T-helper 17 cell (primary cell): ENCODE measurements around the gene RFXANK. TPM values are rescaled to one million over a fixed set of nuclear protein-coding genes. Genes with fewer than 3 reads are reported as not detected.
"Not testable (repeated sequence)": the region's sequence is repeated elsewhere in the genome, so short reads cannot be mapped to it uniquely, and the experiment has no call there.

ENCODE experiments used
- ATAC-seq: fragments of 150-1000 bp; cut with Tn5 transposase; 2 replicates; pipeline ENCODE4 v1.10.0; 2021; ENCODE audit warnings: mild to moderate bottlenecking, moderate library complexity
- DNase-seq, 3 donors: peaks; one replicate each; pipeline versions ENCODE4 v3.0.0 to v3.0.0-alpha.2; 2020 to 2021
- H3K9me3 ChIP-seq: one replicate; pipeline ENCODE4 v1.7.0; 2013; ENCODE audit warnings: low read length, mild to moderate bottlenecking; ENCODE audit not compliant: control insufficient read depth, poor library complexity, severe bottlenecking
- H3K27ac Mint-ChIP-seq: one replicate; pipeline ENCODE4 v1.8.0; 2022; ENCODE audit warnings: mild to moderate bottlenecking, moderate library complexity, mixed read lengths
- H3K27me3 Mint-ChIP-seq: one replicate; pipeline ENCODE4 v1.8.0; 2022; ENCODE audit warnings: mixed read lengths
- H3K36me3 Mint-ChIP-seq: one replicate; pipeline ENCODE4 v1.8.0; 2022; ENCODE audit warnings: low read depth, mixed read lengths
- H3K4me1 Mint-ChIP-seq: one replicate; pipeline ENCODE4 v1.8.0; 2022; ENCODE audit warnings: mild to moderate bottlenecking, mixed read lengths
- H3K4me3 Mint-ChIP-seq: one replicate; pipeline ENCODE4 v1.8.0; 2022; ENCODE audit warnings: mild to moderate bottlenecking, moderate library complexity, mixed read lengths
- total RNA-seq, 4 donors: library from RNA in 2 of 4; stranded (reverse) in 2 of 4; gene quantifications; one replicate each; pipeline ENCODE4 v1.2.3 and lab custom pipeline; 2022 to 2026

Gene RFXANK
- total RNA-seq, 2 donors from 2014 or later = 61.9 to 69.2 TPM

DNA sequence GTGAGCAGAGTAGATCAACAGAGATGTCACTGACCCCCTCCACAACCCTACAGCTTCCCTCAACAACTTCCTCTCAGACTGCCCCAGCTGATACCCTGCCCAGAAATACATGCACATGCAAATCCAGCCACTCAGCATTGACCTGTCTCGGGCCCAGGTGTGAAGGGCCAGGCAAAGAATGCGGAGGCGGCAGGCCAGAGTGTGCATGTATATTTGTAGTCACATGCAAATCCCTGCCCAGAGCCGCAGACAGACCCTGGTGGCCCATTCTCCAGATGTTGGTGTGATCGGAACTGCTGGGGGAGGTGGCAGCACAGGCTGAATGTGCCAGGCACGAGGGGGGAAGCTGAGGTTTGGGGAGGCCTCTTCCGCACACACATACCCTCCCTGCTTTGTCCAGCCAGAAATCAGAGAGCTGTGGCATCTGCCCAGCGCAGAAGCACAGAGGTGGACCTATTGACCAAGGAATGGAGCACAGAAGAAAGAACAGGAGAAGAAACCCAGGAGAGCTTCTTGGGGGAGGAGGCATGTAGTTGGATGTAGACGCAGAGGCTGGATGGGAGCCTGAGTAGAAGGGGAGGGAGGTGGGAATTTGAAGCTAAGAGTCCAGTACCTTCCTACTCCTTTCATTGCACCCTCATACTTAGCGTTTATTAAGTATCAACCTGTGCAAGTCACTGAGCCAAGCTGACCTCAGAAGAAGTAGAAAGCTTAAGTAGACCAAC is 36.4 kb upstream of the RFXANK start:
- ATAC-seq = no peak
- Mint-ChIP-seq H3K27ac (no peak overlapping the region), H3K4me1 (no peaks in the 10 kb centered on the region), H3K27me3 (no peaks in the 10 kb centered on the region), H3K36me3 (no peaks in the 10 kb centered on the region), H3K4me3 (no peak overlapping the region)
- H3K9me3 ChIP-seq = no peaks in the 10 kb centered on the region
- no peak for DNase-seq

- Mint-ChIP-seq H3K4me1 (peaks cover 3% of the 10 kb centered on the region), H3K27me3 (no peaks in the 10 kb centered on the region), H3K27ac (no peak overlapping the region), H3K4me3 (no peak overlapping the region), H3K36me3 (no peaks in the 10 kb centered on the region)
- ATAC-seq (no peak), DNase-seq (no peak)
- no peaks in the 10 kb centered on the region for H3K9me3 ChIP-seq
Measured at GRCh38 chr19:19157808-19158207, 34.2 kb upstream of the RFXANK start.

- Mint-ChIP-seq H3K27ac (peak overlapping the region; percentile 45), H3K27me3 (no peaks in the 10 kb centered on the region), H3K4me3 (no peak overlapping the region), H3K36me3 (no peaks in the 10 kb centered on the region), H3K4me1 (peaks cover 3% of the 10 kb centered on the region)
- no peak for DNase-seq
- ATAC-seq = no peak
- H3K9me3 ChIP-seq = no peaks in the 10 kb centered on the region
Measured at GRCh38 chr19:19159534-19159933, 32.5 kb upstream of the RFXANK start.

DNA sequence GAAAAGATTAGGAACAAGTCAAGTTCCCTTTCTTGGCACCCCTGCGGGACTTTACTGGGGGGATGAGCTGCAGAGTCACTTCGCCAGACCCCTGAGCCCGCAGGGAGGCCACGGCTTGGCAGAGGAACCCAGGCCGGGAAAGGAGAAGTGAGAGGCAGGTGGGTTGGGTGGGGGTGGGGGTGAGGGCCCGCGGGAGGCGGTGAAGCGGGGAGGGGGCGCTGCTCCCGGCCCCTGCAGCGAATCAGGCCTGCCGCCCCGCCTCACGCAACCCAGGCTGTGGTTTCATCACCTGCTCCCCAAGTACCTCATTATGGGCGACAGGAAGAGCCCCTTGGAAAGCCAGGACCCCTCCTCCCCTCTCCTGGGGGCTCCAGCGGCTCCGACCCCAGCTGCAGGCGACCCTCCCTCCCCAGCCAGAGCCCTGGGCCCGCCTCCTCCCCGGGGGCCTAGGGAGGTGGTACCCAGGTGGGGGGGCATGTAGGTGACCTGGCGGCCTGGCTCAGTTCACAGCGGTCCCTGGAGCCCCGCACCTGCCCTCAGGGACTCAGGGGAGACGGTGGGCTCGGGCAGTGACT is 31.5 kb upstream of the RFXANK start:
- no peak overlapping the region for H3K4me3 Mint-ChIP-seq
- no peak overlapping the region for H3K27ac Mint-ChIP-seq
- peak; percentile 27 for ATAC-seq
- no peak for DNase-seq
- peaks cover 3% of the 10 kb centered on the region for H3K4me1 Mint-ChIP-seq
- H3K9me3 ChIP-seq = no peaks in the 10 kb centered on the region
- H3K36me3 Mint-ChIP-seq = no peaks in the 10 kb centered on the region
- H3K27me3 Mint-ChIP-seq = no peaks in the 10 kb centered on the region

DNA sequence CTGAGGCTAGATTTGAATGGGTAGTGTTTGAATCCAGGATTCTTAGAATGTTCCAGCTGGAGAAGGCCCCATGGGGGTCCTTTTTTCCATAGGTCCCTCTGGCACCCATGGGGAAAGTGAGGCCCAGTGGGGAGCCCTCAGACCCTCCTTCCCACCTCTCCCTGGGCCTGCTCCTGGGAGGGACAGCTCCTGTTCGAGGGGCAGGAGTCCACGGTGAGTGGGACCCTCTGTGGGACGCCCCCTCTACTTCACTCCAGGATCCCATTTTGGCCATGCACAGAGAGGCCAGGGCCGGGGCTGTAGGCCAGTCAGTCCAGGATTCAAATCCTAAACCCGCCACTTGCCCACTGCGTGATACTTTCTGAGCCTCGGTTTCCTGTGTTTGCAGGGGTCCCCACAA is 29.6 kb upstream of the RFXANK start:
- Mint-ChIP-seq H3K27me3 (no peaks in the 10 kb centered on the region), H3K4me3 (no peak overlapping the region), H3K4me1 (peaks cover 3% of the 10 kb centered on the region), H3K36me3 (no peaks in the 10 kb centered on the region), H3K27ac (no peak overlapping the region)
- no peaks in the 10 kb centered on the region for H3K9me3 ChIP-seq
- ATAC-seq (no peak), DNase-seq (no peak)

GRCh38 chr19:19165396-19165795 is 26.7 kb upstream of the RFXANK start:
- no peaks in the 10 kb centered on the region for H3K9me3 ChIP-seq
- Mint-ChIP-seq H3K4me1 (peaks cover 11% of the 10 kb centered on the region), H3K27me3 (peaks cover under 1% of the 10 kb centered on the region), H3K4me3 (no peak overlapping the region), H3K36me3 (peaks cover 2% of the 10 kb centered on the region), H3K27ac (no peak overlapping the region)
- no peak for ATAC-seq
- no peak for DNase-seq

DNA sequence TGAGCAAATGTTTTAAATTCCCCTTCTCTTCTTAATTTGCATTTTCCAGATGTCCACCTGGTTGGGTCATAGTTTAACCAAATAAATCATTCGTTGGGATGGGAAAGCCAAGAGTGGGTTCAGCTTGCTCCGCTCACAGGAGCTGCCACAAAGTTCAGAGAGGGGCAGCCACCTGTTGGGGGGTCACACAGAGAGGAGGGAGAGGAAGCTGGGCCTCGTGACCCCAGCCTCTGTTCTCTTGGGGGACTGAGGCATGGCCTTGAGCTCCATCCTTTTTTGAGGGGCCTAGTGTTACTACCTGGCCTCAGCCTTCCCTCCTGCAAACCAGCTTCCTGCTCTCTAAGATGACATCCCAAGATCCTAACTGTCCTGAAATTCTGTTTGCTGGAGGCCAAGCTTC is 24.4 kb upstream of the RFXANK start:
- Mint-ChIP-seq H3K27me3 (peaks cover 6% of the 10 kb centered on the region), H3K36me3 (peaks cover 2% of the 10 kb centered on the region)
- ATAC-seq = no peak

GRCh38 chr19:19169236-19170052 is 22.6 kb upstream of the RFXANK start:
- DNase-seq = no peak
- H3K9me3 ChIP-seq = no peaks in the 10 kb centered on the region
- no peak for ATAC-seq
- peaks cover 14% of the 10 kb centered on the region for H3K4me1 Mint-ChIP-seq
- peak overlapping the region; percentile 78 for H3K4me3 Mint-ChIP-seq
- no peak overlapping the region for H3K27ac Mint-ChIP-seq
- peaks cover 6% of the 10 kb centered on the region for H3K27me3 Mint-ChIP-seq
- H3K36me3 Mint-ChIP-seq = peaks cover 2% of the 10 kb centered on the region

More for the DNA sequence above, 24.4 kb upstream of the RFXANK start:
- no peaks in the 10 kb centered on the region for H3K9me3 ChIP-seq
- no peak overlapping the region for H3K4me3 Mint-ChIP-seq
- no peak overlapping the region for H3K27ac Mint-ChIP-seq
- peaks cover 14% of the 10 kb centered on the region for H3K4me1 Mint-ChIP-seq
- no peak for DNase-seq

DNA sequence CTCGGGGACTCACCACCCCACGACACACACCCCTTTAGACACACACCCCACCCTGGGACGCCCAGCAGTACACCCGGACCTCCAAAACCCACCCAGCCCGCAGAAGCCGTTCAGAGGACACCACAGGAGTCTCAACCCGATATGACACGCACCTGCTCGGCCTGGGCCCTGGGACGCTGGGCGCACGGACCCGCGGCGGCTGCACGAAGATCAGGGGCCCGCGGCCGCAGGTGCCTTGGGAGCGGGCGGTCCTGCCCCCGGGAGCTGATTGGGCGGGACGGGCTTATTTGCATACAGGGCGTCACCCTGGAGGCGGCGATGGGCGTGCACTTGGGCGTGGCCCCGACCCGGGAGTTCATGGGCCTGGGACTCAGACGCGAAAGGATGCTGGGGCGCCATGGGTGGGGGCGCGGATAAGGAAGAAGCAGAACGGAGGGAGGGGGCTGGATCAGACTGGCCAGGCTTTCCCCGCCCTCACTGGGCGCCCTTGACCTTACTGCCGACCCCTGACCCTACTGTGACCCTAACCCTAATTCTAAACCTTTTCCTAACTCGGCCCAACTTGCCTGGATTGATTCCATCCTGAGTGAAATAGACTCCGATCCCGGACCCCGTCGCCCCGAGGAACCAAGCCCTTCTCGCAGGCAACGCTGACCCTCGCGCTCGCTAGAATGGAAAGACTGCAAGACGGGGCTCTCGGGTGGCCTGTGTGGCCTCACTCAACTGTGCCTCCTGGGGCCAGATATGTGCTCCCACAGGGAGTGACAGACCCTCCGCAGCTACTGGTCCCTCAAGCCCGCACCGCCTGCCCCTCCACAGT is 21.8 kb upstream of the RFXANK start, which contains the start of gene MEF2B:
Gene MEF2B, minus strand, starts transcription at position 211 of the 820 bp plus-strand sequence. CDS start 19,528 bp downstream, outside the sequence.
- Mint-ChIP-seq H3K4me1 (peaks cover 14% of the 10 kb centered on the region), H3K27me3 (peaks cover 6% of the 10 kb centered on the region), H3K27ac (no peak within 1 kb of the TSS), H3K4me3 (peak within 1 kb of the TSS; percentile 78), H3K36me3 (peaks cover 2% of the 10 kb centered on the region)
- DNase-seq (peak; percentile 66 to 71 (median 66)), ATAC-seq (peak; percentile 97)
- H3K9me3 ChIP-seq = no peaks in the 10 kb centered on the region

DNA sequence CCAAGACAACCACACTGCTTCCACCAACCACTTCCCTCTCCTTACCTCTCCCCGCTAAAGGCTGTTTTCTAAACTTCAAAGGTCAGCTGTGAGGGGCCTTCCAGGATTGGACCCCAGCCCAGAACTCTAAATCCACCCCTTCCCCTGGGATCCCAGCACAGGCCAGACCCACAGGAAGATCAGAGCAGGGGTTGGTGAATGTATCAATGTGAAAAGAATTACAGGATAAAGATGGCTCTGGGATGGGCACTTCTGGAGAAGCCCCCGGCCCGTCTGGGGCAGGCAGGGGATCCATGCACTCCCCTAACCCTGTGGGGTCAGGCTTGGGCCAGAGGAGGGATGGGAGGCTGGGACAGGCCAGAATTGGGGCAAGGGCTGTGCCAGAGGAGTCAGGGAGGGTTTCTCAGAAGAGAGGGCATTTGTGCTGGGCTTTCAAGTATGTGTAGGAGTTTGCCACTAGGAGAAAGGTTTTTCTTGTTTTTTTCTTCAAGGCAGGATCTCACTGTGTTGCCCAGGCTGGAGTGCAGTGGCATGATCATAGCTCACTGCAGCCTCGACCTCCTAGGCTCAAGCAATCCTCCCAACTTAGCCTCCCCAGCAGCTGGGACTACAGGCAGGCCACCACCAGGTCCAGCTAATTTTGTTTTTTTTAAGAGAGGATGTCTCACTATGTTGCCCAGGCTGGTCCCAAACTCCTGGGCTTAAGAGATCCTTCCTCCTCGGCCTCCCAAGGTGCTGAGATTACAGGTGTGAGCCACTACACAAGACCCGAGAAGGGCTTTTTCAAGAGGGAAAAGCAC is 21.0 kb upstream of the RFXANK start:
- no peak for ATAC-seq
- no peak for DNase-seq
- H3K9me3 ChIP-seq = no peaks in the 10 kb centered on the region
- peaks cover 6% of the 10 kb centered on the region for H3K27me3 Mint-ChIP-seq
- peaks cover 2% of the 10 kb centered on the region for H3K36me3 Mint-ChIP-seq
- H3K4me3 Mint-ChIP-seq = peak overlapping the region; percentile 65
- peak overlapping the region; percentile 8 for H3K27ac Mint-ChIP-seq
- peaks cover 14% of the 10 kb centered on the region for H3K4me1 Mint-ChIP-seq

GRCh38 chr19:19171821-19172532 is 20.1 kb upstream of the RFXANK start:
- Mint-ChIP-seq H3K27me3 (peaks cover 6% of the 10 kb centered on the region), H3K4me1 (peaks cover 14% of the 10 kb centered on the region), H3K27ac (peak overlapping the region; percentile 8), H3K36me3 (peaks cover 2% of the 10 kb centered on the region), H3K4me3 (no peak overlapping the region)
- DNase-seq = no peak
- no peak for ATAC-seq
- H3K9me3 ChIP-seq = no peaks in the 10 kb centered on the region

DNA sequence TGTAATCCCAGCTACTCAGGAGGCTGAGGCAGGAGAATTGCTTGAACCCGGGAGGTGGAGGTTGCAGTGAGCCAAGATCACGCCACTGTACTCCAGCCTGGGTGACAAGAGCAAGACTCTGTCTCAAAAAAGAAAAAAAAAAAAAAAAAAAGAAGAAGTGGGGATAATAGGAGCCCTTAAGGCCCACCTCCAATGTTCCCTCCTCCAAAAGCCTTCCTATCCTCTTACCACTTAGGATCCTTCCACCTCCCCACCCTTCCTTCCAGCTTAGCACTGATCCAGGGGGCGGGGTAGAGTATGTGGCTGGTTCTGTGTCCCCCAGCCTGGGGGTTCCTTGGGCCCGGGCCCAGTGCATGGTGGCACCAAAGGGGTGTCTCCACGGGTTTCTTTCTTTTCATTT is 18.8 kb upstream of the RFXANK start:
- peaks cover 14% of the 10 kb centered on the region for H3K4me1 Mint-ChIP-seq
- not testable (repeated sequence) for ATAC-seq, H3K36me3 Mint-ChIP-seq, DNase-seq, H3K27ac Mint-ChIP-seq, H3K27me3 Mint-ChIP-seq, H3K4me3 Mint-ChIP-seq, H3K9me3 ChIP-seq
